Uterus (tissue), 4 donors: ENCODE measurements around the gene FAM240B. TPM values are rescaled to one million over a fixed set of nuclear protein-coding genes. Genes with fewer than 3 reads are reported as not detected.

Source experiments
- DNase-seq, 2 donors: peaks; one replicate each; pipeline ENCODE4 v3.0.0-alpha.2; 2019 to 2020
- H3K27ac ChIP-seq, 2 donors: fragments of 200-600 bp; sonication (generic); 1 replicate in 1 of 2; 2 replicates in 1 of 2; pipeline ENCODE4 v1.5.1; 2016 to 2018
- H3K27me3 ChIP-seq, 2 donors: fragments of 200-600 bp; sonication (generic); one replicate each; pipeline ENCODE4 v1.5.1; 2018 to 2019; ENCODE audit warnings: control low read depth in 1 of 2
- H3K36me3 ChIP-seq, 2 donors: fragments of 200-600 bp; sonication (generic); one replicate each; pipeline ENCODE4 v1.5.1; 2019; ENCODE audit warnings: control low read depth in 1 of 2
- H3K4me1 ChIP-seq, 2 donors: fragments of 200-600 bp; sonication (generic); one replicate each; pipeline ENCODE4 v1.5.1; 2018 to 2019; ENCODE audit warnings: control low read depth in 1 of 2
- H3K4me3 ChIP-seq, 2 donors: fragments of 200-600 bp; sonication (generic); 1 replicate in 1 of 2; 2 replicates in 1 of 2; pipeline ENCODE4 v1.5.1; 2018 to 2019; ENCODE audit warnings: mild to moderate bottlenecking in 1 of 2
- H3K9me3 ChIP-seq, 2 donors: fragments of 200-600 bp; sonication (generic); one replicate each; pipeline ENCODE4 v1.5.1; 2019; ENCODE audit warnings: control low read depth in 1 of 2
- CTCF ChIP-seq, 4 experiments: fragments of 200-600 bp in 2 of 4; fragments of 450-650 bp in 2 of 4; sonication (generic) in 2 of 4; IDR thresholded peaks; one replicate each; pipeline ENCODE4 v1.5.1; 2016 to 2019; ENCODE audit warnings: antibody characterized with exemption in 4 of 4, mild to moderate bottlenecking in 2 of 4, moderate library complexity in 1 of 4
- POLR2A ChIP-seq, 2 donors: fragments of 450-650 bp; IDR thresholded peaks; one replicate each; pipeline ENCODE4 v1.6.1; 2016; ENCODE audit warnings: antibody characterized with exemption in 2 of 2, mild to moderate bottlenecking in 1 of 2, moderate library complexity in 1 of 2
- intact Hi-C: fragments of 100-400 bp; cut with DNase I; formaldehyde crosslinking; loops from one replicate; pipeline ENCODE4 v1.15.1; 2023; ENCODE audit warnings: low total_unique reads
- total RNA-seq, 4 donors: library from RNA; depleted of rRNA in 3 of 4; stranded (reverse); fragments of >200 nt in 3 of 4; gene quantifications; one replicate each; pipeline versions ENCODE4 v1.1.0 to v1.2.4, GENCODE V29; 2014 to 2023
- donor health status: DM: yes; HTN: yes; CAD: no.

FAM240B gene
- total RNA-seq, 4 donors from 2014 or later = not detected

- Histone ChIP-seq H3K9me3 (no peaks in the 10 kb centered on the region), H3K4me3 (no peak overlapping the region), H3K36me3 (no peaks in the 10 kb centered on the region), H3K4me1 (no peaks in the 10 kb centered on the region), H3K27ac (no peak overlapping the region), H3K27me3 (no peaks in the 10 kb centered on the region)
- no peak for DNase-seq
- intact Hi-C loops = no loop called here
- TF ChIP-seq CTCF (IDR thresholded peaks at IDR 0.05) (no peak), POLR2A (IDR thresholded peaks at IDR 0.05) (no peak)
These were observed 4.8 kb upstream of the FAM240B start for GRCh38 chr9:38724754-38725153.

GRCh38 chr9:38718148-38718547 is 1.8 kb downstream of the FAM240B start:
- no peak for DNase-seq
- Histone ChIP-seq H3K4me3 (no peak overlapping the region), H3K27me3 (no peaks in the 10 kb centered on the region), H3K36me3 (no peaks in the 10 kb centered on the region), H3K4me1 (no peaks in the 10 kb centered on the region), H3K9me3 (no peaks in the 10 kb centered on the region), H3K27ac (no peak overlapping the region)
- intact Hi-C loops = no loop called here
- no peak for TF ChIP-seq CTCF (IDR thresholded peaks at IDR 0.05)
- TF ChIP-seq POLR2A (IDR thresholded peaks at IDR 0.05) = no peak

GRCh38 chr9:38715684-38716083 is 4.2 kb downstream of the FAM240B start:
- Histone ChIP-seq H3K4me1 (no peaks in the 10 kb centered on the region), H3K9me3 (no peaks in the 10 kb centered on the region), H3K36me3 (no peaks in the 10 kb centered on the region), H3K27me3 (no peaks in the 10 kb centered on the region), H3K27ac (no peak overlapping the region), H3K4me3 (no peak overlapping the region)
- intact Hi-C loops = no loop called here
- TF ChIP-seq POLR2A (IDR thresholded peaks at IDR 0.05) (no peak), CTCF (IDR thresholded peaks at IDR 0.05) (no peak)
- DNase-seq = no peak

GRCh38 chr9:38713426-38713825 is 6.5 kb downstream of the FAM240B start:
- Histone ChIP-seq H3K4me1 (no peaks in the 10 kb centered on the region), H3K4me3 (no peak overlapping the region), H3K27ac (no peak overlapping the region), H3K9me3 (no peaks in the 10 kb centered on the region), H3K27me3 (no peaks in the 10 kb centered on the region), H3K36me3 (no peaks in the 10 kb centered on the region)
- intact Hi-C loops = no loop called here
- DNase-seq = no peak
- TF ChIP-seq POLR2A (IDR thresholded peaks at IDR 0.05) (no peak), CTCF (IDR thresholded peaks at IDR 0.05) (no peak)

GRCh38 chr9:38708759-38709158 is 11.2 kb downstream of the FAM240B start:
- Histone ChIP-seq H3K27ac (no peak overlapping the region), H3K36me3 (no peaks in the 10 kb centered on the region), H3K4me1 (no peaks in the 10 kb centered on the region), H3K9me3 (no peaks in the 10 kb centered on the region), H3K4me3 (no peak overlapping the region), H3K27me3 (no peaks in the 10 kb centered on the region)
- no peak for TF ChIP-seq CTCF (IDR thresholded peaks at IDR 0.05)
- no peak for TF ChIP-seq POLR2A (IDR thresholded peaks at IDR 0.05)
- intact Hi-C loops = no loop called here
- DNase-seq = no peak
